Keratinocyte (primary cell): ENCODE data around the gene PPEF1. TPM values are rescaled to one million over a fixed set of nuclear protein-coding genes. Genes with fewer than 3 reads are reported as not detected.
A peak's percentile ranks its signal among the peaks of the same experiment; 100 is the strongest.
"Not testable (repeated sequence)": the region's sequence is repeated elsewhere in the genome, so short reads cannot be mapped to it uniquely, and the experiment has no call there.

Experiments used
- DNase-seq: peaks from one replicate; pipeline ENCODE4 v3.0.0-alpha.2; 2011; ENCODE audit warnings: low read depth, missing footprints, low spot score
- FAIRE-seq: peaks from 2 replicates; lab custom pipeline; 2011; peaks lifted over from hg19 to GRCh38; lab: Jason Lieb, UNC
- H2AFZ ChIP-seq: 2 replicates; pipeline ENCODE4 v1.6.0; 2012; ENCODE audit warnings: low read length, control low read depth, inconsistent platforms; ENCODE audit not compliant: control insufficient read depth
- H3K27ac ChIP-seq: 2 replicates; pipeline ENCODE4 v1.5.1; 2011; ENCODE audit warnings: low read length; ENCODE audit not compliant: control insufficient read depth, insufficient read depth
- H3K27me3 ChIP-seq: 3 replicates; pipeline ENCODE4 v1.6.0; 2011; ENCODE audit warnings: low read length; ENCODE audit not compliant: control insufficient read depth, insufficient read depth; ENCODE audit errors: extremely low read depth
- H3K36me3 ChIP-seq, 2 experiments: 2 replicates in 1 of 2; 3 replicates in 1 of 2; pipeline ENCODE4 v1.5.1; 2011; ENCODE audit warnings: low read length in 2 of 2, mild to moderate bottlenecking in 1 of 2; ENCODE audit not compliant: control insufficient read depth in 2 of 2, insufficient read depth in 2 of 2; ENCODE audit errors: extremely low read depth in 1 of 2
- H3K4me1 ChIP-seq: 3 replicates; pipeline ENCODE4 v1.5.1; 2011; ENCODE audit warnings: low read length; ENCODE audit not compliant: control insufficient read depth, insufficient read depth; ENCODE audit errors: extremely low read depth
- H3K4me2 ChIP-seq: 3 replicates; pipeline ENCODE4 v1.6.0; 2011; ENCODE audit warnings: low read depth, low read length; ENCODE audit not compliant: control insufficient read depth, insufficient read depth; ENCODE audit errors: extremely low read depth
- H3K4me3 ChIP-seq, 3 experiments: fragments of 200-600 bp in 1 of 3; sonication (generic) in 1 of 3; 2 replicates in 2 of 3; 3 replicates in 1 of 3; pipeline ENCODE4 v1.5.1; 2011 to 2016; ENCODE audit warnings: low read length in 3 of 3, mild to moderate bottlenecking in 3 of 3, control low read depth in 2 of 3, inconsistent platforms in 1 of 3, low read depth in 1 of 3, mixed read lengths in 1 of 3, mixed run types in 1 of 3, moderate library complexity in 1 of 3; ENCODE audit not compliant: control insufficient read depth in 2 of 3, insufficient read depth in 2 of 3; ENCODE audit errors: extremely low read depth in 1 of 3
- H3K79me2 ChIP-seq: 2 replicates; pipeline ENCODE4 v1.6.0; 2012; ENCODE audit warnings: low read length; ENCODE audit not compliant: control insufficient read depth, insufficient read depth
- H3K9ac ChIP-seq: 3 replicates; pipeline ENCODE4 v1.6.0; 2011; ENCODE audit warnings: low read length; ENCODE audit not compliant: control insufficient read depth, insufficient read depth; ENCODE audit errors: extremely low read depth
- H3K9me1 ChIP-seq: 3 replicates; pipeline ENCODE4 v1.6.0; 2011; ENCODE audit warnings: low read length; ENCODE audit not compliant: control insufficient read depth, insufficient read depth; ENCODE audit errors: extremely low read depth
- H3K9me3 ChIP-seq: 2 replicates; pipeline ENCODE4 v1.5.1; 2012; ENCODE audit warnings: low read depth, low read length; ENCODE audit not compliant: control insufficient read depth
- H4K20me1 ChIP-seq: 3 replicates; pipeline ENCODE4 v1.6.0; 2011; ENCODE audit warnings: low read length; ENCODE audit not compliant: control insufficient read depth, insufficient read depth; ENCODE audit errors: extremely low read depth
- CTCF ChIP-seq, 3 experiments: IDR thresholded peaks in 1 of 3; conservative IDR thresholded peaks in 1 of 3; optimal IDR thresholded peaks in 1 of 3; 2 replicates in 2 of 3; 3 replicates in 1 of 3; pipeline versions ENCODE3 to v1.5.1; 2011; ENCODE audit warnings: low read length in 3 of 3, mild to moderate bottlenecking in 3 of 3, moderate library complexity in 2 of 3, control low read depth in 1 of 3, inconsistent platforms in 1 of 3; ENCODE audit not compliant: insufficient read depth in 2 of 3; ENCODE audit errors: extremely low read depth in 1 of 3
- EZH2 ChIP-seq: IDR thresholded peaks from one replicate; pipeline ENCODE4 v1.6.1; 2012; ENCODE audit warnings: inconsistent platforms, mild to moderate bottlenecking, low read length, moderate library complexity
- dilution Hi-C: fragments of 300-500 bp; cut with MboI; formaldehyde crosslinking; loops from one replicate; pipeline ENCODE4 v1.7.0; 2020; ENCODE audit warnings: low sequenced_read_pairs; ENCODE audit not compliant: extremely low pct_ligation_motif_present
- polyA plus RNA-seq, 5 experiments: library from polyadenylated mRNA; depleted of rRNA in 3 of 5; stranded (reverse) in 3 of 5; stranded (forward) in 1 of 5; unstranded in 1 of 5; fragments of >200 nt; gene quantifications; 1 replicate in 1 of 5; 2 replicates in 3 of 5; 3 replicates in 1 of 5; pipeline versions ENCODE4 v1.2.1 to v1.2.3, GENCODE V29; 2011 to 2012; ENCODE audit warnings: missing spikeins in 2 of 5, low read depth in 1 of 5, low replicate concordance in 1 of 5

Gene PPEF1
- polyA plus RNA-seq, 1 donor (not counting 4 experiments of a cell fraction or from before 2014, with no cell fraction given), result not detected

GRCh38 chrX:18828832-18829404 lies 121.5 kb downstream of the PPEF1 start:
- no peaks in the 10 kb centered on the region for H3K9me1 ChIP-seq
- H3K27ac ChIP-seq, result no peak overlapping the region
- H3K9me3 ChIP-seq, result no peaks in the 10 kb centered on the region
- H3K9ac ChIP-seq, result no peak overlapping the region
- H3K4me1 ChIP-seq, result no peaks in the 10 kb centered on the region
- H4K20me1 ChIP-seq, result no peaks in the 10 kb centered on the region
- DNase-seq, result no peak
- no peaks in the 10 kb centered on the region for H3K36me3 ChIP-seq
- H3K4me3 ChIP-seq, result no peak overlapping the region
- H3K27me3 ChIP-seq, result no peaks in the 10 kb centered on the region
- no peaks in the 10 kb centered on the region for H3K79me2 ChIP-seq
- H3K4me2 ChIP-seq, result no peak overlapping the region
- H2AFZ ChIP-seq, result no peak overlapping the region
- FAIRE-seq, result no peak
- TF ChIP-seq EZH2 (no peak), CTCF (optimal IDR thresholded peaks at IDR 0.05 in 1 of 3, IDR thresholded peaks at IDR 0.05 in 1 of 3, conservative IDR thresholded peaks at IDR 0.05 in 1 of 3; ENCODE audit: extremely low read depth in 1 of 3, insufficient read depth in 2 of 3, low read length in 3 of 3) (no peak)
- dilution Hi-C loops, result no loop called here

- dilution Hi-C loops, result no loop called here
- Histone ChIP-seq H3K27ac (no peak overlapping the region), H3K4me3 (no peak overlapping the region), H3K4me1 (no peaks in the 10 kb centered on the region), H3K79me2 (no peaks in the 10 kb centered on the region), H4K20me1 (no peaks in the 10 kb centered on the region), H3K9me1 (no peaks in the 10 kb centered on the region), H3K9ac (no peak overlapping the region), H3K9me3 (no peaks in the 10 kb centered on the region), H3K36me3 (no peaks in the 10 kb centered on the region), H3K27me3 (no peaks in the 10 kb centered on the region), H2AFZ (peak overlapping the region; percentile 22), H3K4me2 (no peak overlapping the region)
- FAIRE-seq (no peak), DNase-seq (no peak)
- TF ChIP-seq EZH2 (no peak), CTCF (optimal IDR thresholded peaks at IDR 0.05 in 1 of 3, IDR thresholded peaks at IDR 0.05 in 1 of 3, conservative IDR thresholded peaks at IDR 0.05 in 1 of 3; ENCODE audit: extremely low read depth in 1 of 3, insufficient read depth in 2 of 3, low read length in 3 of 3) (no peak)
Measured at GRCh38 chrX:18833071-18833731, 125.8 kb downstream of the PPEF1 start.

- H3K36me3 ChIP-seq, H3K9me3 ChIP-seq, DNase-seq, H3K27ac ChIP-seq, FAIRE-seq, H3K9ac ChIP-seq, H3K4me2 ChIP-seq, H3K9me1 ChIP-seq, H3K79me2 ChIP-seq, H4K20me1 ChIP-seq, dilution Hi-C loops, H3K4me3 ChIP-seq, H3K27me3 ChIP-seq, H2AFZ ChIP-seq, H3K4me1 ChIP-seq: not testable (repeated sequence)
Measured at GRCh38 chrX:18847901-18848300, 140.5 kb downstream of the PPEF1 start.
